MM.1S (cell line): ENCODE results near the gene NCEH1.

ENCODE experiments used
- DNase-seq: peaks from one replicate; pipeline ENCODE4 v3.0.0-alpha.2; 2015
- H2AFZ ChIP-seq: fragments of 300-600 bp; sonication (generic); 2 replicates; pipeline ENCODE4 v1.6.0; 2016; ENCODE audit warnings: antibody characterized with exemption, low read length
- H3F3A ChIP-seq: fragments of 300-600 bp; sonication (generic); 2 replicates; pipeline ENCODE4 v1.6.1; 2016; ENCODE audit warnings: mild to moderate bottlenecking, antibody characterized with exemption, low read length, moderate library complexity, mixed read lengths; ENCODE audit not compliant: insufficient read depth
- H3K27ac ChIP-seq: fragments of 300-600 bp; sonication (generic); 2 replicates; pipeline ENCODE4 v1.5.1; 2016; ENCODE audit warnings: mild to moderate bottlenecking, low read length
- H3K27me3 ChIP-seq: fragments of 300-600 bp; sonication (generic); replicated peaks from 2 replicates; pipeline ENCODE4 v1.6.0; 2016; ENCODE audit warnings: low read length; ENCODE audit not compliant: insufficient read depth
- H3K36me3 ChIP-seq: fragments of 300-600 bp; sonication (generic); replicated peaks from 2 replicates; pipeline ENCODE4 v1.6.1; 2016; ENCODE audit warnings: mild to moderate bottlenecking, low read length, mixed read lengths; ENCODE audit not compliant: insufficient read depth
- H3K4me1 ChIP-seq: fragments of 300-600 bp; sonication (generic); 2 replicates; pipeline ENCODE4 v1.6.1; 2016; ENCODE audit warnings: low read length, mixed read lengths
- H3K4me2 ChIP-seq: fragments of 300-600 bp; sonication (generic); 2 replicates; pipeline ENCODE4 v1.6.0; 2016; ENCODE audit warnings: low read depth, low read length
- H3K4me3 ChIP-seq: fragments of 300-600 bp; sonication (generic); 2 replicates; pipeline ENCODE4 v1.5.1; 2016; ENCODE audit warnings: low read length, mixed read lengths
- H3K79me2 ChIP-seq: fragments of 300-600 bp; sonication (generic); 2 replicates; pipeline ENCODE4 v1.6.1; 2016; ENCODE audit warnings: mixed run types, low read length, mixed read lengths
- H3K9ac ChIP-seq: fragments of 300-600 bp; sonication (generic); 2 replicates; pipeline ENCODE4 v1.6.1; 2016; ENCODE audit warnings: low read length, mixed read lengths
- H3K9me2 ChIP-seq: fragments of 300-600 bp; sonication (generic); replicated peaks from 2 replicates; pipeline ENCODE4 v1.6.1; 2016; ENCODE audit warnings: mild to moderate bottlenecking, low read length, mixed read lengths; ENCODE audit not compliant: insufficient read depth
- H3K9me3 ChIP-seq: fragments of 300-600 bp; sonication (generic); replicated peaks from 2 replicates; pipeline ENCODE4 v1.6.1; 2016; ENCODE audit warnings: mild to moderate bottlenecking, low read length, mixed read lengths; ENCODE audit not compliant: insufficient read depth
- H4K20me1 ChIP-seq: fragments of 300-600 bp; sonication (generic); 2 replicates; pipeline ENCODE4 v1.6.1; 2016; ENCODE audit warnings: mild to moderate bottlenecking, low read length, moderate library complexity, mixed read lengths; ENCODE audit not compliant: insufficient read depth
- CTCF ChIP-seq: fragments of 300-600 bp; sonication (generic); IDR thresholded peaks from 2 replicates; pipeline ENCODE4 v1.5.1; 2016; ENCODE audit warnings: antibody characterized with exemption, low read length, mixed read lengths
- EZH2 ChIP-seq: fragments of 300-600 bp; sonication (generic); optimal IDR thresholded peaks from 2 replicates; pipeline ENCODE3; 2017; ENCODE audit warnings: low read depth, mild to moderate bottlenecking, antibody characterized with exemption, low read length, mixed read lengths
- EZH2phosphoT487 ChIP-seq: fragments of 300-600 bp; sonication (generic); IDR thresholded peaks from 2 replicates; pipeline ENCODE4 v1.6.1; 2018; ENCODE audit warnings: antibody characterized with exemption, low read length

The NCEH1 gene

GRCh38 chr3:172676196-172676922 is 34.5 kb downstream of the NCEH1 start:
- no peaks in the 10 kb centered on the region for H3K79me2 ChIP-seq
- H3K9me2 ChIP-seq: no peaks in the 10 kb centered on the region
- DNase-seq: no peak
- no peak overlapping the region for H3K9ac ChIP-seq
- H3K27ac ChIP-seq: no peak overlapping the region
- TF ChIP-seq EZH2 (no peak), CTCF (no peak), EZH2phosphoT487 (no peak)
- no peaks in the 10 kb centered on the region for H3K9me3 ChIP-seq
- H3F3A ChIP-seq: no peaks in the 10 kb centered on the region
- no peak overlapping the region for H3K4me3 ChIP-seq
- H3K36me3 ChIP-seq: no peaks in the 10 kb centered on the region
- H3K4me1 ChIP-seq: no peaks in the 10 kb centered on the region
- H3K4me2 ChIP-seq: no peak overlapping the region
- no peaks in the 10 kb centered on the region for H4K20me1 ChIP-seq
- H2AFZ ChIP-seq: no peak overlapping the region
- no peaks in the 10 kb centered on the region for H3K27me3 ChIP-seq

GRCh38 chr3:172675441-172676193 is 35.2 kb downstream of the NCEH1 start:
- Histone ChIP-seq H3K79me2 (no peaks in the 10 kb centered on the region), H3K27ac (no peak overlapping the region), H3K9me2 (no peaks in the 10 kb centered on the region), H3F3A (no peaks in the 10 kb centered on the region), H3K36me3 (no peaks in the 10 kb centered on the region), H3K4me1 (no peaks in the 10 kb centered on the region), H2AFZ (no peak overlapping the region), H4K20me1 (no peaks in the 10 kb centered on the region), H3K27me3 (no peaks in the 10 kb centered on the region), H3K9me3 (no peaks in the 10 kb centered on the region), H3K4me2 (no peak overlapping the region), H3K9ac (no peak overlapping the region), H3K4me3 (no peak overlapping the region)
- TF ChIP-seq EZH2phosphoT487 (no peak), EZH2 (no peak), CTCF (peak; percentile 95)
- peak; percentile 69 for DNase-seq

GRCh38 chr3:172673210-172673679 is 37.6 kb downstream of the NCEH1 start:
- DNase-seq: peak; percentile 70
- H3K27ac ChIP-seq: no peak overlapping the region
- H3K4me1 ChIP-seq: no peaks in the 10 kb centered on the region
- no peak overlapping the region for H3K9ac ChIP-seq
- H3K4me2 ChIP-seq: no peak overlapping the region
- no peaks in the 10 kb centered on the region for H3K79me2 ChIP-seq
- H3F3A ChIP-seq: no peaks in the 10 kb centered on the region
- H3K4me3 ChIP-seq: no peak overlapping the region
- H3K9me3 ChIP-seq: no peaks in the 10 kb centered on the region
- no peak for TF ChIP-seq EZH2phosphoT487
- peak; percentile 94 for TF ChIP-seq CTCF
- H4K20me1 ChIP-seq: no peaks in the 10 kb centered on the region
- H3K9me2 ChIP-seq: no peaks in the 10 kb centered on the region
- H2AFZ ChIP-seq: no peak overlapping the region
- H3K36me3 ChIP-seq: no peaks in the 10 kb centered on the region
- H3K27me3 ChIP-seq: no peaks in the 10 kb centered on the region
